ENCODE results near the gene PORCN. TPM values are rescaled to one million over a fixed set of nuclear protein-coding genes. Genes with fewer than 3 reads are reported as not detected.

PORCN gene
- total and polyA plus RNA-seq, 2 of the 4 experiments (the other 2 are of a cell fraction), result 4.1 to 10.1 TPM

DNA sequence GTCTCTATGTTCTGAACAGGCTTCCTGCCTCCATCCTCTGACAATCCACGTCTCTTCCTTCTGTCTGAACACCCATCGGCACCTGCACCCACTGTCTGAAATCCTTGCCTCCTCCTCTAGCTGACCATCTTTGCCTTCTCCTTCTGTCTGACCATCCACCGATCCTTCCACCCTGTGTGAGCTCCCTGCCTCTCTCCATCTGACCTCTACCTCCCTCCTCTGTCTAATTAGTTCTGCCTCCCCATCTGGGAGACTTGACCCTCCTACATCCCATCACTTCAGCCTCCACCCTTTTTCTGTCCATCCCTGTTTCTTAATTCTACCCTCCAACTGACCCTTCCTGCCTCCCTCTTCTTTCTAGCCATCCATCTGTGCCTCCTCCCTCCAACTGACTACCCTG, 48.8 kb upstream of the PORCN start:
- Histone ChIP-seq H3K9me1 (ENCODE audit: insufficient read depth, low read length) (peaks cover 2% of the 10 kb centered on the region; the same call in 1 of the 2 replicates), H3K36me3 (ENCODE audit: control insufficient read depth, insufficient read depth, low read length) (no peaks in the 10 kb centered on the region), H3K23ac (ENCODE audit: low read depth, low read length) (no peak overlapping the region), H3K4ac (ENCODE audit: low read depth, low read length) (no peak overlapping the region), H3K4me3 (ENCODE audit: insufficient read depth, low read depth, low read length) (no peak overlapping the region), H2BK15ac (ENCODE audit: low read depth, low read length) (no peak overlapping the region), H3K9me3 (ENCODE audit: control insufficient read depth, insufficient read depth, low read length) (peaks cover 2% of the 10 kb centered on the region; the same call in 1 of the 2 replicates), H3K4me2 (ENCODE audit: low read depth, low read length) (no peak overlapping the region), H3K56ac (ENCODE audit: extremely low read depth, insufficient read depth, low read length) (no peak overlapping the region), H2AK9ac (replicated peaks; ENCODE audit: low read depth, low read length, poor library complexity) (no peak overlapping the region), H3K27me3 (ENCODE audit: control insufficient read depth, insufficient read depth, low read length) (no peaks in the 10 kb centered on the region), H2BK120ac (ENCODE audit: low read depth, low read length) (no peak overlapping the region), H3K18ac (ENCODE audit: low read depth, low read length) (no peak overlapping the region), H4K5ac (ENCODE audit: low read depth, low read length) (no peak overlapping the region), H3K9ac (ENCODE audit: low read depth, low read length) (no peak overlapping the region), H3K27ac (ENCODE audit: insufficient read depth, low read length) (no peak overlapping the region), H2AFZ (replicated peaks; ENCODE audit: low read length, poor library complexity) (no peak overlapping the region), H4K91ac (ENCODE audit: insufficient read depth, low read depth, low read length) (no peak overlapping the region), H2AK5ac (ENCODE audit: low read depth, low read length) (no peak overlapping the region), H3K79me1 (ENCODE audit: low read depth in 1 of 2, low read length in 2 of 2) (no peaks in the 10 kb centered on the region), H2BK5ac (ENCODE audit: low read depth, low read length, poor library complexity, severe bottlenecking) (no peak overlapping the region), H3K14ac (replicated peaks; ENCODE audit: low read depth, low read length) (no peak overlapping the region), H2BK20ac (ENCODE audit: low read depth, low read length) (no peak overlapping the region), H3K4me1 (ENCODE audit: control insufficient read depth, insufficient read depth, low read length) (peaks cover 2% of the 10 kb centered on the region; the same call in 1 of the 2 replicates), H4K8ac (ENCODE audit: low read depth in 2 of 2, low read length in 2 of 2) (no peak overlapping the region), H4K20me1 (ENCODE audit: insufficient read depth, low read length) (no peaks in the 10 kb centered on the region)
- intact Hi-C loops (cut with micrococcal nuclease), result no loop called here
- POLR2A ChIA-PET (ENCODE audit: unreplicated experiment), result no interaction called here
- CTCF ChIA-PET, result no interaction called here
- in situ Hi-C loops (cut with MboI; ENCODE audit: low sequenced_read_pairs), result no loop called here
- TF ChIP-seq CEBPB (IDR thresholded peaks at IDR 0.05; ENCODE audit: low read depth, low read length), result no peak
- TF ChIP-seq SMC3 (IDR thresholded peaks at IDR 0.05; ENCODE audit: low read depth, low read length), result no peak
- TF ChIP-seq, protein P1, sequence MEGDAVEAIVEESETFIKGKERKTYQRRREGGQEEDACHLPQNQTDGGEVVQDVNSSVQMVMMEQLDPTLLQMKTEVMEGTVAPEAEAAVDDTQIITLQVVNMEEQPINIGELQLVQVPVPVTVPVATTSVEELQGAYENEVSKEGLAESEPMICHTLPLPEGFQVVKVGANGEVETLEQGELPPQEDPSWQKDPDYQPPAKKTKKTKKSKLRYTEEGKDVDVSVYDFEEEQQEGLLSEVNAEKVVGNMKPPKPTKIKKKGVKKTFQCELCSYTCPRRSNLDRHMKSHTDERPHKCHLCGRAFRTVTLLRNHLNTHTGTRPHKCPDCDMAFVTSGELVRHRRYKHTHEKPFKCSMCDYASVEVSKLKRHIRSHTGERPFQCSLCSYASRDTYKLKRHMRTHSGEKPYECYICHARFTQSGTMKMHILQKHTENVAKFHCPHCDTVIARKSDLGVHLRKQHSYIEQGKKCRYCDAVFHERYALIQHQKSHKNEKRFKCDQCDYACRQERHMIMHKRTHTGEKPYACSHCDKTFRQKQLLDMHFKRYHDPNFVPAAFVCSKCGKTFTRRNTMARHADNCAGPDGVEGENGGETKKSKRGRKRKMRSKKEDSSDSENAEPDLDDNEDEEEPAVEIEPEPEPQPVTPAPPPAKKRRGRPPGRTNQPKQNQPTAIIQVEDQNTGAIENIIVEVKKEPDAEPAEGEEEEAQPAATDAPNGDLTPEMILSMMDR (conservative IDR thresholded peaks at IDR 0.05; ENCODE audit: low read depth, low read length), result no peak
- no peak for TF ChIP-seq MAFK (IDR thresholded peaks at IDR 0.05; ENCODE audit: low read depth, low read length)
- TF ChIP-seq, protein P2, sequence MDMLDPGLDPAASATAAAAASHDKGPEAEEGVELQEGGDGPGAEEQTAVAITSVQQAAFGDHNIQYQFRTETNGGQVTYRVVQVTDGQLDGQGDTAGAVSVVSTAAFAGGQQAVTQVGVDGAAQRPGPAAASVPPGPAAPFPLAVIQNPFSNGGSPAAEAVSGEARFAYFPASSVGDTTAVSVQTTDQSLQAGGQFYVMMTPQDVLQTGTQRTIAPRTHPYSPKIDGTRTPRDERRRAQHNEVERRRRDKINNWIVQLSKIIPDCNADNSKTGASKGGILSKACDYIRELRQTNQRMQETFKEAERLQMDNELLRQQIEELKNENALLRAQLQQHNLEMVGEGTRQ (IDR thresholded peaks at IDR 0.05; ENCODE audit: low read depth, low read length), result no peak
- TF ChIP-seq BHLHE40 (IDR thresholded peaks at IDR 0.05; ENCODE audit: low read depth, low read length), result no peak
- no peak for TF ChIP-seq NFE2L2 (IDR thresholded peaks at IDR 0.05; ENCODE audit: low read depth, low read length)
- TF ChIP-seq RFX5 (IDR thresholded peaks at IDR 0.05; ENCODE audit: low read depth, low read length), result no peak
- TF ChIP-seq MXI1 (IDR thresholded peaks at IDR 0.05; ENCODE audit: borderline replicate concordance, low read depth, low read length), result no peak
- TF ChIP-seq, protein P3, sequence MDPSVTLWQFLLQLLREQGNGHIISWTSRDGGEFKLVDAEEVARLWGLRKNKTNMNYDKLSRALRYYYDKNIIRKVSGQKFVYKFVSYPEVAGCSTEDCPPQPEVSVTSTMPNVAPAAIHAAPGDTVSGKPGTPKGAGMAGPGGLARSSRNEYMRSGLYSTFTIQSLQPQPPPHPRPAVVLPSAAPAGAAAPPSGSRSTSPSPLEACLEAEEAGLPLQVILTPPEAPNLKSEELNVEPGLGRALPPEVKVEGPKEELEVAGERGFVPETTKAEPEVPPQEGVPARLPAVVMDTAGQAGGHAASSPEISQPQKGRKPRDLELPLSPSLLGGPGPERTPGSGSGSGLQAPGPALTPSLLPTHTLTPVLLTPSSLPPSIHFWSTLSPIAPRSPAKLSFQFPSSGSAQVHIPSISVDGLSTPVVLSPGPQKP (IDR thresholded peaks at IDR 0.05; ENCODE audit: borderline replicate concordance, low read depth, low read length), result no peak
- TF ChIP-seq MAZ (IDR thresholded peaks at IDR 0.05; ENCODE audit: borderline replicate concordance, low read depth, low read length), result no peak
- no peak for TF ChIP-seq FOS (IDR thresholded peaks at IDR 0.05; ENCODE audit: low read depth, low read length)
- no peak for TF ChIP-seq POLR2A (IDR thresholded peaks at IDR 0.05; ENCODE audit: low read depth, low read length)
- TF ChIP-seq RCOR1 (IDR thresholded peaks at IDR 0.05; ENCODE audit: insufficient replicate concordance, low read length), result no peak
- TF ChIP-seq CHD1 (IDR thresholded peaks at IDR 0.05; ENCODE audit: low read depth, low read length), result no peak
- no peak for TF ChIP-seq RAD21 (IDR thresholded peaks at IDR 0.05; ENCODE audit: low read length)
- DNase-seq, result no peak
- 75% methylated on average over 3 of the region's 3 CpGs; no CpG with 5 or more reads in 1 of the 2 experiments for WGBS, 2 experiments (ENCODE audit: extremely low coverage in 2 of 2, insufficient read length in 1 of 2)
- no peak for ATAC-seq (ENCODE audit: low read depth)
- dilution Hi-C loops (cut with HindIII; ENCODE audit: low sequenced_read_pairs, unreplicated experiment), result no loop called here
- BruUV-seq (replicated peaks), result no TSS peak
